Myocyte (in vitro differentiated cells): ENCODE results near the gene LRRK1. TPM values are rescaled to one million over a fixed set of nuclear protein-coding genes. Genes with fewer than 3 reads are reported as not detected.

ENCODE experiments used
- total RNA-seq: library from RNA; depleted of rRNA; stranded (reverse); fragments of >200 nt; gene quantifications from 2 replicates; pipeline ENCODE4 v1.2.3, GENCODE V29; 2014

LRRK1 gene
- total RNA-seq, 1 donor from 2014 or later = 0.13 TPM

Other genes with a start within 250 kb of the LRRK1 start
- 0.05 TPM in 1 of 2 replicates, not detected in the other for gene ALDH1A3, start 39.5 kb upstream of the LRRK1 start, total RNA-seq